ENCODE measurements around the gene AK1.

The AK1 gene

GRCh38 chr9:127829205-127829906 is 48.1 kb downstream of the AK1 start:
- in situ Hi-C loops (cut with MboI; ENCODE audit: low sequenced_read_pairs), result no loop called here

GRCh38 chr9:127828262-127829031 is 49.0 kb downstream of the AK1 start:
- in situ Hi-C loops (cut with MboI; ENCODE audit: low sequenced_read_pairs), result no loop called here

GRCh38 chr9:127826253-127826913 is 51.1 kb downstream of the AK1 start:
- in situ Hi-C loops (cut with MboI; ENCODE audit: low sequenced_read_pairs), result no loop called here

GRCh38 chr9:127825319-127826051 is 52.0 kb downstream of the AK1 start:
- in situ Hi-C loops (cut with MboI; ENCODE audit: low sequenced_read_pairs), result no loop called here

GRCh38 chr9:127822108-127822507 is 55.4 kb downstream of the AK1 start:
- in situ Hi-C loops (cut with MboI; ENCODE audit: low sequenced_read_pairs), result no loop called here

GRCh38 chr9:127818574-127818973 is 58.9 kb downstream of the AK1 start:
- in situ Hi-C loops (cut with MboI; ENCODE audit: low sequenced_read_pairs), result no loop called here

- in situ Hi-C loops (cut with MboI; ENCODE audit: low sequenced_read_pairs), result no loop called here
These were observed 59.5 kb downstream of the AK1 start for GRCh38 chr9:127817881-127818434.

GRCh38 chr9:127816728-127817127 is 60.7 kb downstream of the AK1 start:
- in situ Hi-C loops (cut with MboI; ENCODE audit: low sequenced_read_pairs), result no loop called here

All from HL-60/S4 treated with phorbol 12-myristate 13-acetate at 8.2 ng/mL for 4 days and 3 days (cell line).